ENCODE data around the gene RAB12. TPM values are rescaled to one million over a fixed set of nuclear protein-coding genes. Genes with fewer than 3 reads are reported as not detected.

The RAB12 gene
- total and polyA plus RNA-seq, 2 of the 8 experiments (the other 6 are each of a cell fraction or from before 2014, with no cell fraction given): 19.7 to 45.9 TPM

DNA sequence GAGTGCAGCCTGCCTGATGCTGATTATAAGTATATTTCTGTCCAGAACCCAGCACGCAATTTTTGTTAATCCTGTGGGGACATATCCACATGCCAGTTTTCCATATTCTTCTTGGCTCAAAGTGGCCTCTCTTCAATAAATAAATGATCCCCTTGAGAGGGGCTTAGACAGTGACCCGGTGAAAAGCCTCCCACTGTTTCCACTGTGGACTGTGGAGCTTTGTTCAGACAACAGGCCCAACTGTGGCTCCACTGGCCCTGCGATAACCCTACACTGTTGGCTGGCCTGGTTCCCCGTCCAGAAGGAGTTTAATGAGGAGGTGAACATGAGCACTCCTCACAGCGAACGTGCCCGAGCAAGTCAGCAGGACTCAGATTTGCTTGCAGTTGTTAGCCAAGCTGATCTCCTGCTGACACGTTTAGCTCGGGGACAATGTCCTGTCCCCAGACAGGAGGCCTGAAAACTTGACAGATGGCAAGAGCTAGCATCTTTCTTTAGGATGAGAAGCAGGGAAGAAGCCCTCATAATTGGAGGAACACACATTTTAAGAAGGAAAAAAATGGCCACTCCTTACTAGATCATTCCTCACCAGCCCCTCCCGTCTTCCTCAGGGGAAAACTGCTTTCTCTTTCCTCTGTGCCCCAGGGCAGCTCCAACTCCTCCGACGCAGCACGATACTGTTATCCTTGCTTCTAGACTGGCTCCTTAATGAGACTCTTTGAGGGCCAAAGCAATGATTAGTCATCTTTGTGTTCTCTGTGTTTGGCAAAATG lies 76.1 kb downstream of the RAB12 start (continued):
- TF ChIP-seq, protein P1, sequence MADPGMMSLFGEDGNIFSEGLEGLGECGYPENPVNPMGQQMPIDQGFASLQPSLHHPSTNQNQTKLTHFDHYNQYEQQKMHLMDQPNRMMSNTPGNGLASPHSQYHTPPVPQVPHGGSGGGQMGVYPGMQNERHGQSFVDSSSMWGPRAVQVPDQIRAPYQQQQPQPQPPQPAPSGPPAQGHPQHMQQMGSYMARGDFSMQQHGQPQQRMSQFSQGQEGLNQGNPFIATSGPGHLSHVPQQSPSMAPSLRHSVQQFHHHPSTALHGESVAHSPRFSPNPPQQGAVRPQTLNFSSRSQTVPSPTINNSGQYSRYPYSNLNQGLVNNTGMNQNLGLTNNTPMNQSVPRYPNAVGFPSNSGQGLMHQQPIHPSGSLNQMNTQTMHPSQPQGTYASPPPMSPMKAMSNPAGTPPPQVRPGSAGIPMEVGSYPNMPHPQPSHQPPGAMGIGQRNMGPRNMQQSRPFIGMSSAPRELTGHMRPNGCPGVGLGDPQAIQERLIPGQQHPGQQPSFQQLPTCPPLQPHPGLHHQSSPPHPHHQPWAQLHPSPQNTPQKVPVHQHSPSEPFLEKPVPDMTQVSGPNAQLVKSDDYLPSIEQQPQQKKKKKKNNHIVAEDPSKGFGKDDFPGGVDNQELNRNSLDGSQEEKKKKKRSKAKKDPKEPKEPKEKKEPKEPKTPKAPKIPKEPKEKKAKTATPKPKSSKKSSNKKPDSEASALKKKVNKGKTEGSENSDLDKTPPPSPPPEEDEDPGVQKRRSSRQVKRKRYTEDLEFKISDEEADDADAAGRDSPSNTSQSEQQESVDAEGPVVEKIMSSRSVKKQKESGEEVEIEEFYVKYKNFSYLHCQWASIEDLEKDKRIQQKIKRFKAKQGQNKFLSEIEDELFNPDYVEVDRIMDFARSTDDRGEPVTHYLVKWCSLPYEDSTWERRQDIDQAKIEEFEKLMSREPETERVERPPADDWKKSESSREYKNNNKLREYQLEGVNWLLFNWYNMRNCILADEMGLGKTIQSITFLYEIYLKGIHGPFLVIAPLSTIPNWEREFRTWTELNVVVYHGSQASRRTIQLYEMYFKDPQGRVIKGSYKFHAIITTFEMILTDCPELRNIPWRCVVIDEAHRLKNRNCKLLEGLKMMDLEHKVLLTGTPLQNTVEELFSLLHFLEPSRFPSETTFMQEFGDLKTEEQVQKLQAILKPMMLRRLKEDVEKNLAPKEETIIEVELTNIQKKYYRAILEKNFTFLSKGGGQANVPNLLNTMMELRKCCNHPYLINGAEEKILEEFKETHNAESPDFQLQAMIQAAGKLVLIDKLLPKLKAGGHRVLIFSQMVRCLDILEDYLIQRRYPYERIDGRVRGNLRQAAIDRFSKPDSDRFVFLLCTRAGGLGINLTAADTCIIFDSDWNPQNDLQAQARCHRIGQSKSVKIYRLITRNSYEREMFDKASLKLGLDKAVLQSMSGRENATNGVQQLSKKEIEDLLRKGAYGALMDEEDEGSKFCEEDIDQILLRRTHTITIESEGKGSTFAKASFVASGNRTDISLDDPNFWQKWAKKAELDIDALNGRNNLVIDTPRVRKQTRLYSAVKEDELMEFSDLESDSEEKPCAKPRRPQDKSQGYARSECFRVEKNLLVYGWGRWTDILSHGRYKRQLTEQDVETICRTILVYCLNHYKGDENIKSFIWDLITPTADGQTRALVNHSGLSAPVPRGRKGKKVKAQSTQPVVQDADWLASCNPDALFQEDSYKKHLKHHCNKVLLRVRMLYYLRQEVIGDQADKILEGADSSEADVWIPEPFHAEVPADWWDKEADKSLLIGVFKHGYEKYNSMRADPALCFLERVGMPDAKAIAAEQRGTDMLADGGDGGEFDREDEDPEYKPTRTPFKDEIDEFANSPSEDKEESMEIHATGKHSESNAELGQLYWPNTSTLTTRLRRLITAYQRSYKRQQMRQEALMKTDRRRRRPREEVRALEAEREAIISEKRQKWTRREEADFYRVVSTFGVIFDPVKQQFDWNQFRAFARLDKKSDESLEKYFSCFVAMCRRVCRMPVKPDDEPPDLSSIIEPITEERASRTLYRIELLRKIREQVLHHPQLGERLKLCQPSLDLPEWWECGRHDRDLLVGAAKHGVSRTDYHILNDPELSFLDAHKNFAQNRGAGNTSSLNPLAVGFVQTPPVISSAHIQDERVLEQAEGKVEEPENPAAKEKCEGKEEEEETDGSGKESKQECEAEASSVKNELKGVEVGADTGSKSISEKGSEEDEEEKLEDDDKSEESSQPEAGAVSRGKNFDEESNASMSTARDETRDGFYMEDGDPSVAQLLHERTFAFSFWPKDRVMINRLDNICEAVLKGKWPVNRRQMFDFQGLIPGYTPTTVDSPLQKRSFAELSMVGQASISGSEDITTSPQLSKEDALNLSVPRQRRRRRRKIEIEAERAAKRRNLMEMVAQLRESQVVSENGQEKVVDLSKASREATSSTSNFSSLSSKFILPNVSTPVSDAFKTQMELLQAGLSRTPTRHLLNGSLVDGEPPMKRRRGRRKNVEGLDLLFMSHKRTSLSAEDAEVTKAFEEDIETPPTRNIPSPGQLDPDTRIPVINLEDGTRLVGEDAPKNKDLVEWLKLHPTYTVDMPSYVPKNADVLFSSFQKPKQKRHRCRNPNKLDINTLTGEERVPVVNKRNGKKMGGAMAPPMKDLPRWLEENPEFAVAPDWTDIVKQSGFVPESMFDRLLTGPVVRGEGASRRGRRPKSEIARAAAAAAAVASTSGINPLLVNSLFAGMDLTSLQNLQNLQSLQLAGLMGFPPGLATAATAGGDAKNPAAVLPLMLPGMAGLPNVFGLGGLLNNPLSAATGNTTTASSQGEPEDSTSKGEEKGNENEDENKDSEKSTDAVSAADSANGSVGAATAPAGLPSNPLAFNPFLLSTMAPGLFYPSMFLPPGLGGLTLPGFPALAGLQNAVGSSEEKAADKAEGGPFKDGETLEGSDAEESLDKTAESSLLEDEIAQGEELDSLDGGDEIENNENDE (IDR thresholded peaks at IDR 0.05; ENCODE audit: insufficient replicate concordance, low read length): no peak
- TF ChIP-seq ASH2L (IDR thresholded peaks at IDR 0.05; ENCODE audit: low read length) (no peak), PHF8 (conservative IDR thresholded peaks at IDR 0.05; ENCODE audit: low read depth, low read length) (no peak), GTF2F1 (IDR thresholded peaks at IDR 0.05; ENCODE audit: borderline replicate concordance, low read depth, low read length) (no peak)
